HCT116 (cell line): ENCODE data around the gene PLCH2.

Source experiments
- EZH2 ChIP-seq: fragments of 200-600 bp; sonication (generic); IDR thresholded peaks from 2 replicates; pipeline ENCODE4 v1.6.1; 2017; ENCODE audit warnings: antibody characterized with exemption, mixed run types
- FOSL1 ChIP-seq: IDR thresholded peaks from 2 replicates; pipeline ENCODE4 v1.6.1; 2012; ENCODE audit warnings: low read depth
- REST ChIP-seq: IDR thresholded peaks from 2 replicates; pipeline ENCODE4 v1.6.1; 2012; ENCODE audit warnings: low read depth
- ZFX ChIP-seq: fragments of 450-650 bp; IDR thresholded peaks from 2 replicates; pipeline ENCODE4 v1.6.1; 2017
- TF ChIP-seq, protein P1 (sequence below), 3 experiments: fragments of 200-600 bp in 1 of 3; sonication (generic) in 1 of 3; IDR thresholded peaks in 2 of 3; conservative IDR thresholded peaks in 1 of 3; 2 replicates each; pipeline ENCODE4 v1.5.1; 2012 to 2017; ENCODE audit warnings: low read depth in 2 of 3, low read length in 2 of 3, antibody characterized with exemption in 1 of 3, borderline replicate concordance in 1 of 3, control low read depth in 1 of 3, mild to moderate bottlenecking in 1 of 3, mixed read lengths in 1 of 3, mixed run types in 1 of 3, moderate library complexity in 1 of 3; ENCODE audit not compliant: insufficient read depth in 1 of 3

- TF ChIP-seq ZFX (no peak), REST (no peak), FOSL1 (no peak), EZH2 (no peak)
- TF ChIP-seq, protein P1, sequence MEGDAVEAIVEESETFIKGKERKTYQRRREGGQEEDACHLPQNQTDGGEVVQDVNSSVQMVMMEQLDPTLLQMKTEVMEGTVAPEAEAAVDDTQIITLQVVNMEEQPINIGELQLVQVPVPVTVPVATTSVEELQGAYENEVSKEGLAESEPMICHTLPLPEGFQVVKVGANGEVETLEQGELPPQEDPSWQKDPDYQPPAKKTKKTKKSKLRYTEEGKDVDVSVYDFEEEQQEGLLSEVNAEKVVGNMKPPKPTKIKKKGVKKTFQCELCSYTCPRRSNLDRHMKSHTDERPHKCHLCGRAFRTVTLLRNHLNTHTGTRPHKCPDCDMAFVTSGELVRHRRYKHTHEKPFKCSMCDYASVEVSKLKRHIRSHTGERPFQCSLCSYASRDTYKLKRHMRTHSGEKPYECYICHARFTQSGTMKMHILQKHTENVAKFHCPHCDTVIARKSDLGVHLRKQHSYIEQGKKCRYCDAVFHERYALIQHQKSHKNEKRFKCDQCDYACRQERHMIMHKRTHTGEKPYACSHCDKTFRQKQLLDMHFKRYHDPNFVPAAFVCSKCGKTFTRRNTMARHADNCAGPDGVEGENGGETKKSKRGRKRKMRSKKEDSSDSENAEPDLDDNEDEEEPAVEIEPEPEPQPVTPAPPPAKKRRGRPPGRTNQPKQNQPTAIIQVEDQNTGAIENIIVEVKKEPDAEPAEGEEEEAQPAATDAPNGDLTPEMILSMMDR (IDR thresholded peaks at IDR 0.05 in 2 of 3, conservative IDR thresholded peaks at IDR 0.05 in 1 of 3; ENCODE audit: borderline replicate concordance in 1 of 3, insufficient read depth in 1 of 3, low read depth in 2 of 3, low read length in 2 of 3): no peak
These were observed 28.6 kb upstream of the PLCH2 start for GRCh38 chr1:2447276-2448097.
